Kidney (tissue), 14 donors: ENCODE results near the gene NBL1. TPM values are rescaled to one million over a fixed set of nuclear protein-coding genes. Genes with fewer than 3 reads are reported as not detected.

Source experiments
- DNase-seq, 5 donors: peaks; one replicate each; pipeline ENCODE4 v3.0.0-alpha.2; 2013 to 2020
- FAIRE-seq: peaks from 2 replicates; lab custom pipeline; 2012; peaks lifted over from hg19 to GRCh38; lab: Jason Lieb, UNC
- H3K27ac ChIP-seq, 2 donors: one replicate each; pipeline ENCODE4 v1.7.0; 2013; ENCODE audit warnings: low read depth in 2 of 2, low read length in 2 of 2, inconsistent platforms in 1 of 2
- H3K27me3 ChIP-seq: one replicate; pipeline ENCODE4 v1.7.1; 2013; ENCODE audit warnings: low read length, inconsistent platforms; ENCODE audit not compliant: control insufficient read depth, insufficient read depth
- H3K36me3 ChIP-seq, 3 donors: one replicate each; pipeline versions ENCODE4 v1.7.0 to v1.7.1; 2013; ENCODE audit warnings: low read length in 3 of 3, control low read depth in 1 of 3, inconsistent platforms in 1 of 3; ENCODE audit not compliant: insufficient read depth in 3 of 3, control insufficient read depth in 2 of 3
- H3K4me1 ChIP-seq, 3 donors: one replicate each; pipeline versions ENCODE4 v1.7.0 to v1.7.1; 2013; ENCODE audit warnings: low read length in 3 of 3, inconsistent platforms in 1 of 3, low read depth in 1 of 3; ENCODE audit not compliant: control insufficient read depth in 2 of 3, insufficient read depth in 2 of 3
- H3K4me3 ChIP-seq, 3 donors: one replicate each; pipeline versions ENCODE4 v1.7.0 to v1.8.1; 2013; ENCODE audit warnings: low read length in 3 of 3, control low read depth in 1 of 3, inconsistent platforms in 1 of 3
- H3K9ac ChIP-seq, 3 donors: one replicate each; pipeline versions ENCODE4 v1.7.0 to v1.7.1; 2013; ENCODE audit warnings: low read length in 3 of 3, control low read depth in 1 of 3, inconsistent platforms in 1 of 3
- H3K9me3 ChIP-seq, 3 donors: one replicate each; pipeline versions ENCODE4 v1.7.0 to v1.7.1; 2013; ENCODE audit warnings: low read length in 3 of 3, control low read depth in 1 of 3, inconsistent platforms in 1 of 3; ENCODE audit not compliant: control insufficient read depth in 2 of 3, insufficient read depth in 1 of 3
- CTCF ChIP-seq: IDR thresholded peaks from 3 replicates; pipeline ENCODE4 v1.5.1; 2012; ENCODE audit warnings: mild to moderate bottlenecking, moderate library complexity, borderline replicate concordance; ENCODE audit not compliant: insufficient read depth; ENCODE audit errors: extremely low read depth
- intact Hi-C: fragments of 100-400 bp; cut with DNase I; formaldehyde crosslinking; loops from one replicate; pipeline ENCODE4 v1.11.1; 2022
- polyA plus RNA-seq: library from polyadenylated mRNA; stranded (reverse); fragments of 350-450 nt; fragmentation: Illumina TruSeq; extraction: RNeasy Lipid Tissue Mini Kit (QIAGEN cat#74804); gene quantifications from one replicate; pipeline ENCODE4 v1.2.3, GENCODE V29; 2014; ENCODE audit warnings: low read depth, low replicate concordance; ENCODE audit not compliant: insufficient read depth
- total RNA-seq: library from RNA; stranded (reverse); fragmentation: NEBNext Ultra II Directional; extraction: Animal tissue kit (Norgen Biotek cat#: 25700); gene quantifications from one replicate; pipeline ENCODE4 v1.2.1, GENCODE V29; 2021
- donor health status: control.
- donor health status: control.
- donor health status: control.
- donor health status: control.
- donor health status: control.
- donor health status: DM: yes; HTN: yes; CAD: no.
- donor health status: Normal renal cell carcinoma (clear cell type).

NBL1 gene
- total and polyA plus RNA-seq, 2 donors from 2014 or later: 47.4 to 141 TPM

GRCh38 chr1:19703280-19703679 is 59.2 kb downstream of the NBL1 start:
- no peak overlapping the region for H3K9ac ChIP-seq
- peaks cover 0 to 7% (median 4%) of the 10 kb centered on the region in 3 donors for H3K36me3 ChIP-seq
- no peaks in the 10 kb centered on the region for H3K27me3 ChIP-seq
- H3K4me1 ChIP-seq: peaks cover 0 to 6% (median 0%) of the 10 kb centered on the region in 3 donors
- FAIRE-seq (no peak), DNase-seq (no peak)
- TF ChIP-seq CTCF: no peak
- H3K27ac ChIP-seq: no peak overlapping the region
- H3K4me3 ChIP-seq: no peak overlapping the region
- H3K9me3 ChIP-seq: no peaks in the 10 kb centered on the region
- intact Hi-C loops: no loop called here

GRCh38 chr1:19704247-19705113 is 60.4 kb downstream of the NBL1 start:
- peak; percentile 81 to 88 (median 85) for DNase-seq
- peaks cover 0 to 7% (median 4%) of the 10 kb centered on the region in 3 donors for H3K36me3 ChIP-seq
- TF ChIP-seq CTCF: peak; percentile 86
- no peak overlapping the region for H3K27ac ChIP-seq
- no peaks in the 10 kb centered on the region for H3K9me3 ChIP-seq
- no peaks in the 10 kb centered on the region for H3K27me3 ChIP-seq
- FAIRE-seq: no peak
- intact Hi-C loops: no loop called here
- no peak overlapping the region for H3K4me3 ChIP-seq
- peaks cover 0 to 6% (median 2%) of the 10 kb centered on the region in 3 donors for H3K4me1 ChIP-seq
- no peak overlapping the region for H3K9ac ChIP-seq

GRCh38 chr1:19705464-19705863 is 61.4 kb downstream of the NBL1 start:
- Histone ChIP-seq H3K27ac (no peak overlapping the region), H3K36me3 (peaks cover 0 to 4% (median 4%) of the 10 kb centered on the region in 3 donors), H3K9ac (no peak overlapping the region), H3K4me3 (no peak overlapping the region), H3K4me1 (peaks cover 0 to 6% (median 6%) of the 10 kb centered on the region in 3 donors), H3K27me3 (no peaks in the 10 kb centered on the region), H3K9me3 (no peaks in the 10 kb centered on the region)
- DNase-seq (peak in 1 of 5 donors; percentile 32), FAIRE-seq (no peak)
- intact Hi-C loops: no loop called here
- TF ChIP-seq CTCF: no peak
